Measurements from ENCODE around the gene CLTCL1.

CLTCL1 gene

DNA sequence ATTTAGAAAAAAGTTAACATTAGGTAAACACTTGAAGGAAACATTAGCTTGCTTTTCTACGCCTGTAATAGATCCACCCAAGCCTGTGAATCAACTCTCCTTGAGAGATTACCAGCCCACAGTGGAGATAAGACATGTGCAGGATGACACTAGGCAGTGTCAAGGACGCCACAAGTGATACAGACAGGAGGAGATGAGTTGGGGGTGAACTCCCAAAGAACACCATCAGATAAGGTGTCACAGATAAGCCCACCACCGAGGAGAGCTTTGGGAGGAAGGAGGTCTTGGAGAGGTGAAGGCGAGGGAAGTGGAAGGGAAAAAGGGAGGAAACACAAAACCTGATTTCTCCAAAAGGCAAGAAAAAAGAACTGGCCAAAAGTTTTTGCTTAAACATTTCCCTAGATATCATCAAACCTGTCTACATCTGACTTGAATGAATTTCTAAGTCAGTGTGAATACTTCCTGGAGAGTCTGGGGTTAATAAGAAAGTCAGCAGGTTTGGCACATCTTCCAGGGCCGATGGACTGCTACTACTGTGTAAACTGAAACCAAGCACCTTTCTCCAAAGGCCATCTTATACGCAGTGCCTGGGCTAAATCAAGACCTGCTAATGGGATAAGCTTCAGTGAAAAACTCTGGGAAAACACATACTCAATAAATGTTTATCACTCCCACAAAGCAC is 15.5 kb downstream of the CLTCL1 start:
- DNase-seq (ENCODE audit: low spot score): no peak
- in situ Hi-C loops (cut with MboI; ENCODE audit: low sequenced_read_pairs, unreplicated experiment): loop anchor here (25.0 kb wide), 1 partner anchor 111 kb away; no protein-coding TSS in a partner anchor
- TF ChIP-seq, protein P1, sequence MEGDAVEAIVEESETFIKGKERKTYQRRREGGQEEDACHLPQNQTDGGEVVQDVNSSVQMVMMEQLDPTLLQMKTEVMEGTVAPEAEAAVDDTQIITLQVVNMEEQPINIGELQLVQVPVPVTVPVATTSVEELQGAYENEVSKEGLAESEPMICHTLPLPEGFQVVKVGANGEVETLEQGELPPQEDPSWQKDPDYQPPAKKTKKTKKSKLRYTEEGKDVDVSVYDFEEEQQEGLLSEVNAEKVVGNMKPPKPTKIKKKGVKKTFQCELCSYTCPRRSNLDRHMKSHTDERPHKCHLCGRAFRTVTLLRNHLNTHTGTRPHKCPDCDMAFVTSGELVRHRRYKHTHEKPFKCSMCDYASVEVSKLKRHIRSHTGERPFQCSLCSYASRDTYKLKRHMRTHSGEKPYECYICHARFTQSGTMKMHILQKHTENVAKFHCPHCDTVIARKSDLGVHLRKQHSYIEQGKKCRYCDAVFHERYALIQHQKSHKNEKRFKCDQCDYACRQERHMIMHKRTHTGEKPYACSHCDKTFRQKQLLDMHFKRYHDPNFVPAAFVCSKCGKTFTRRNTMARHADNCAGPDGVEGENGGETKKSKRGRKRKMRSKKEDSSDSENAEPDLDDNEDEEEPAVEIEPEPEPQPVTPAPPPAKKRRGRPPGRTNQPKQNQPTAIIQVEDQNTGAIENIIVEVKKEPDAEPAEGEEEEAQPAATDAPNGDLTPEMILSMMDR (IDR thresholded peaks at IDR 0.05; ENCODE audit: borderline replicate concordance, control extremely low read depth, extremely low read depth, insufficient read depth, missing control alignments): no peak

DNA sequence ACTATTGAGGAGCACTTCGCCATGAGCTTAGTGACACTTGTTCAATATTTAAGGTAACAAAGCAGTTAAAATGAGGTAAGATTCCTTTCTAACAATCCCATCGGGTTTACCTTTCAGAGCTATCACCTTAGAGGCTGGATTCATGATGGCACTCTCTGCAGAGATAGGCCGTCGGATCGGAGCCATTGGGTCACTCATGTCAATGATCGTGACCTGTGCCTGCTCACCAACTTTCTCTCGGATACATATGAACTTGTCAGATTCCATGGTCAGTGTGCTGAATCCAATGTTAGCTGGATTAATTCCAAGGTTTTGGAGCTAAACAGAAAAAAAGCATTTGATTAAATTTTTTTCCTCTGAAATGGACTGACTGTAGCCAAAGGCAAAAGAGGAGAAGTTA is 16.0 kb downstream of the CLTCL1 start:
- DNase-seq (ENCODE audit: low spot score): no peak
- TF ChIP-seq, protein P1 (IDR thresholded peaks at IDR 0.05; ENCODE audit: borderline replicate concordance, control extremely low read depth, extremely low read depth, insufficient read depth, missing control alignments): no peak
- in situ Hi-C loops (cut with MboI; ENCODE audit: low sequenced_read_pairs, unreplicated experiment): loop anchor here (25.0 kb wide), 1 partner anchor 112 kb away; no protein-coding TSS in a partner anchor

DNA sequence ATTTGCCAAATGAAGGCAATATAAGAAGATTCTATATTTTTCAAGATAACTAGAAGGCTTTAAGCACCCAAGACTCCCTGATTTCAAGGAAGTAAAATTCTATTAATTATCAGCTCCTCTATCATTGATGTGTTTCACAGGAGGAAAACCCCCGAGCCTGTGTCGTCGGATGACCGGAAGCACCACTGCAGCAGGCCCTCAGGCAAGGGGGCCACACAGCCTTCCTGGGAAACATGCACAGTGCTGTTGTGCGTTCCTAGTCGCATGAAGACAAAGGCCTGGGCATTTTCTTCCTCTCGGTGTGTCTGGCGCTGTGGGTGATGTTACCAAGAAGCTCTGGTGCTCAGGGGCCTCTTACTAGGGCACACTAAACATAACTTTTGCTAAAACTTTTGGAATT is 16.4 kb downstream of the CLTCL1 start:
- TF ChIP-seq, protein P1 (IDR thresholded peaks at IDR 0.05; ENCODE audit: borderline replicate concordance, control extremely low read depth, extremely low read depth, insufficient read depth, missing control alignments): no peak
- DNase-seq (ENCODE audit: low spot score): no peak
- in situ Hi-C loops (cut with MboI; ENCODE audit: low sequenced_read_pairs, unreplicated experiment): loop anchor here (25.0 kb wide), 1 partner anchor 112 kb away; no protein-coding TSS in a partner anchor

DNA sequence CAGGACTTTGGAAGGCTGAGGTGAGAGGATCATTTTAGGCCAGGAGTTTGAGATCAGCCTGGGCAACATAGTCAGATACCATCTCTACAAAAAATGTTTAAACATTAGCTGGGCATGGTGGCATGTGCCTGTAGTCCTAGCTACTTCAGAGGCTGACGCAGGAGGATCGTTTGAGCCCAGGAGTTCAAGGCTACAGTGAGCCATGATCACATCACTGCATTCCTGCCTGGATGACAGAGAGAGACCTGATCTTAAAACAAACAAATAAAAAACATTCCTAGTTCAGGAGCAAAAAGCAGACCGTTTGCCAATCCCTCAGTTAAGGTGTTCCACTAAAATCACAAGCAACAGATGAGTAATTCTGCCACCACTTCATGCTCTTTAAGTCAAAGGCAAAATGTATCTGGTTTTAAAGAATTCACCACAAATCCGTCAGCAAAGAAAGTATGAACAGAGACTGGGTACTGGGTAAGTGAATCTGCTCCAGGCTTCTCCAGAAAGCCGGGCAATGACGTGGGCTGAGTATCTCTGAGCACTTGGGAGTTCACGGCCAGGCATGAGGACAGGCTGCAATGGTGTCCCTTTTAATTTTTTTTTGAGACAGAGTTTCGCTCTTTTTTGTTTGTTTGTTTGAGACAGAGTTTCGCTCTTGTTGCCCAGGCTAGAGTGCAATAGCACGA is 19.5 kb downstream of the CLTCL1 start:
- no peak for DNase-seq (ENCODE audit: low spot score)
- in situ Hi-C loops (cut with MboI; ENCODE audit: low sequenced_read_pairs, unreplicated experiment): loop anchor here (25.0 kb wide), 2 partner anchors 260 to 365 kb away; no protein-coding TSS in a partner anchor
- TF ChIP-seq, protein P1 (IDR thresholded peaks at IDR 0.05; ENCODE audit: borderline replicate concordance, control extremely low read depth, extremely low read depth, insufficient read depth, missing control alignments): no peak

DNA sequence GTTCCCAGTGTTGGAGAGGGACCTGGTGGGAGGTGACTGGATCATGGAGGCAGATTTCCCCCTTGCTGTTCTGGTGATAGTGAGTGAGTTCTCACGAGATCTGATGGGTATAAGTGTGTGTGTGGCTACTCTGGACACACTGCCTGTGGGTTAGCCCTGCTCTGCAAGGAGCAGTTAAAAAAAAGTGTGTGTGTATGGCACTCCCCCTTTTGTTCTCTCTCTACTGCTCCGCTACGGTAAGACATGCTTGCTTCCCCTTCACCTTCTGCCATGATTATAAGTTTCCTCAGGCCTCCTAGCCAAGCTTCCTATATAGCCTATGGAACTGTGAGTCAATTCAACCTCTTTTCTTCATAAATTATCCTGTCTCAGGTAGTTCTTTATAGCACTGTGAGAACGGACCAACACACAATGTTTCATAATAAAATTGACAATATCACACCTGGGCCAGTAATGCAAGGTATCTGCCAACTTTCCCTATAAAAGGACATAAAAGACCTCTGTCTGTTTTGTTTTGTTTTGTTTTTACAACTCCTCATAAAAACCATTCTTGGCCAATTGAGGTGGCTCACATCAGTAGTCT is 20.2 kb downstream of the CLTCL1 start:
- DNase-seq (ENCODE audit: low spot score): no peak
- in situ Hi-C loops (cut with MboI; ENCODE audit: low sequenced_read_pairs, unreplicated experiment): loop anchor here (25.0 kb wide), 2 partner anchors 259 to 366 kb away; no protein-coding TSS in a partner anchor
- TF ChIP-seq, protein P1 (IDR thresholded peaks at IDR 0.05; ENCODE audit: borderline replicate concordance, control extremely low read depth, extremely low read depth, insufficient read depth, missing control alignments): no peak

DNA sequence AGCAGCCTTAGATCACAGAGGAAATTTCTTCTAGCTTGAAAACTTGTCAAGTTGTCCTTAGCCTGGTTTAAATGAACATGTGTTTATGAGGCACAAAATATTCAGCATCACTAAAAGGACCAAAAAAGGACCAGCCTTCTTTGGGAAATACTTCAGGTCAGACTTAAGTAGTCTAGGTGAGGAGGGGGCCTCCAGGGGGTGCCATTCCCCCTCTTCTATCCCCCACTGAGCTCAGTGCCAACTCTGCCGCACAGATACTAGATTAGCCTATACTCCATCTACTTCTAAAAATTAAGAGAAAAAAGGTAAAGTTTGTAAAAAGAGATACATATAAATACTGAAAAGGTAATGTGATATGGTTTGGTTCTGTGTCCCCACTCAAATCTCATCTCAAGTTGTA is 20.6 kb downstream of the CLTCL1 start:
- DNase-seq (ENCODE audit: low spot score): no peak
- TF ChIP-seq, protein P1 (IDR thresholded peaks at IDR 0.05; ENCODE audit: borderline replicate concordance, control extremely low read depth, extremely low read depth, insufficient read depth, missing control alignments): no peak
- in situ Hi-C loops (cut with MboI; ENCODE audit: low sequenced_read_pairs, unreplicated experiment): loop anchor here (25.0 kb wide), 2 partner anchors 259 to 366 kb away; no protein-coding TSS in a partner anchor

All from GM13976 (cell line).